ENCODE results near the gene NDFIP1. TPM values are rescaled to one million over a fixed set of nuclear protein-coding genes. Genes with fewer than 3 reads are reported as not detected.

NDFIP1 gene
- total RNA-seq, 4 donors from 2014 or later, result 37.1 to 63.5 (median 42.5) TPM

DNA sequence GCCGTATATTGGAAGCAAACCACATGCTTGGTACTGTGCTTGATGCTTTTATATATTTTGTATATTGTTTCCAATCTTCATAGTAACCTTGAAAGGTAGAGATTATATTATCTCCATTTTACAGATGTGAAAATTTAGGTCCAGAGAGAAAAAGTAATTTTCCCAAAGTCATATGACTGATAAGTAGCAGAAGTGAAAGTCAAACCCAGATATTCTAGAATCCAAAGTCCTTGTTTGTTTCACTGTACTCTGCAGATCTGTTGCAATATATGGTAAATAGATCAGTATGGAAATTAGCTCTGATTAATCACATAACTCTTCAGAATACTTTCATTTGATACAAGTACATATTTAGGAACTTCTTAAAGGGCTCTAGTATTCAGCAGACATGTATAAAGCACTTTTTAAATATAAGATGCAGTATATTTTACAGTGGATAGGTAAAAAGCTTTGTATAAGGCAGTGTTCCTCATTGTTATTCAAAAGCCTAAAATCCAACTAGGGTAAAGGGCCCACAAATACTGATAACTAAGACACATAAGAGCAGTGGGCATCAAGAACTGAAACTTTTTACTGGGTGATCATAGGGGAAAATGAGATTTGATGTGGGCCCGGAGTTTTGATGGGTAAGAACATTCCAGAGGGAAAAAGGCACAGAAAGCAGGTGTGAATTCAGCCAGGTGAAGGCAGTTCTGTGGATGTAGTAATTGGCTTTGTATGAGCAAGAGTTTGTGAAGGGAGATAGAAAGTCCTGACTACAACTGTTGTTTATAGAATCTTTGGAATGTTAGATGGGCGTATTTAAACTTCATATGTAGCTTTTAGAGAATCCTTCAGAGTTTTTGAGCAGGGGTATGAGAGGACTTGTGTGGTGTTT is 25.0 kb downstream of the NDFIP1 start:
- in situ Hi-C loops (cut with MboI; ENCODE audit: low sequenced_read_pairs in 4 of 4), result loop anchor here (25.0 kb wide), 1 partner anchor 446 kb away; the partner anchor contains the start of gene ARAP3 (in 4 of the 4)
- peaks cover 4 to 30% of the 10 kb centered on the region in 2 donors for H3K36me3 ChIP-seq
- no peak overlapping the region for H3K27ac ChIP-seq
- no peak overlapping the region for H3K4me3 ChIP-seq
- intact Hi-C loops (cut with DNase I; ENCODE audit: low total_unique reads), result no loop called here
- H3K9me3 ChIP-seq, result no peaks in the 10 kb centered on the region
- H3K4me1 ChIP-seq, result peaks cover 7% of the 10 kb centered on the region in 2 donors
- ATAC-seq (no peak), DNase-seq (no peak)
- no peaks in the 10 kb centered on the region for H3K27me3 ChIP-seq
- no peak for TF ChIP-seq POLR2A (IDR thresholded peaks at IDR 0.05)
- TF ChIP-seq, protein P1, sequence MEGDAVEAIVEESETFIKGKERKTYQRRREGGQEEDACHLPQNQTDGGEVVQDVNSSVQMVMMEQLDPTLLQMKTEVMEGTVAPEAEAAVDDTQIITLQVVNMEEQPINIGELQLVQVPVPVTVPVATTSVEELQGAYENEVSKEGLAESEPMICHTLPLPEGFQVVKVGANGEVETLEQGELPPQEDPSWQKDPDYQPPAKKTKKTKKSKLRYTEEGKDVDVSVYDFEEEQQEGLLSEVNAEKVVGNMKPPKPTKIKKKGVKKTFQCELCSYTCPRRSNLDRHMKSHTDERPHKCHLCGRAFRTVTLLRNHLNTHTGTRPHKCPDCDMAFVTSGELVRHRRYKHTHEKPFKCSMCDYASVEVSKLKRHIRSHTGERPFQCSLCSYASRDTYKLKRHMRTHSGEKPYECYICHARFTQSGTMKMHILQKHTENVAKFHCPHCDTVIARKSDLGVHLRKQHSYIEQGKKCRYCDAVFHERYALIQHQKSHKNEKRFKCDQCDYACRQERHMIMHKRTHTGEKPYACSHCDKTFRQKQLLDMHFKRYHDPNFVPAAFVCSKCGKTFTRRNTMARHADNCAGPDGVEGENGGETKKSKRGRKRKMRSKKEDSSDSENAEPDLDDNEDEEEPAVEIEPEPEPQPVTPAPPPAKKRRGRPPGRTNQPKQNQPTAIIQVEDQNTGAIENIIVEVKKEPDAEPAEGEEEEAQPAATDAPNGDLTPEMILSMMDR (IDR thresholded peaks at IDR 0.05 in 4 of 5, conservative IDR thresholded peaks at IDR 0.05 in 1 of 5), result no peak

DNA sequence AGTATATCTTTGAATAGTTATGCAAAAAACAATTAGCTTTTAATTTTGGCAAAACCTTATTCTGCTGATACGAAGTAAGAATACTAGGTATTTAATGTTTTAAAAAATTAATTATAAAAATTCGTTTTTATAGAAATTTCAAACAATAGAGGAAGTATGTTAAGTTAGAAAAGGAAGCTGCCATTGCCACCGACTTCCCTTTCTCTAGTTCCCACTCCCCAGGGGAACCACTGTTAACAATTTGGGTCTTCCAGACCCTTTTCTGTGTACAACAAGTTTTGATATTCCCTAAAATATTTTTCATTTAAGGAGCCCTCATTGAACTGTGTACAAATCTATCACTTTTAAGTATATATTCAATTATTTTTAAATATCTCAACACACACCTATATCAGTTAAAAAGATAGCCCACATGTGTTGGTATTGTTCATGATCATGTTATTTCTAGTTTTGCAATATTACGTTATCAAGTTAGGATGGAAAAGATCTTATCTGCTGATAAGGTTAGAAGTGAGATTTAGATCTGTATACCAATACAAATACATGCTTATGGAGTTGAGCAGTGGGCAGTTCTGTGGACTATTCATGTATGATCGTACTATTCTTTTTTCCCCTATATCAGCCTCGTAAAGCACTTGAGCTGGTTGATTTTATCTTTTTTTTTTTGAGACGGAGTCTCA is 25.9 kb downstream of the NDFIP1 start:
- no peak for ATAC-seq
- intact Hi-C loops (cut with DNase I; ENCODE audit: low total_unique reads), result no loop called here
- H3K27ac ChIP-seq, result no peak overlapping the region
- in situ Hi-C loops (cut with MboI; ENCODE audit: low sequenced_read_pairs in 4 of 4), result loop anchor here (25.0 kb wide), 1 partner anchor 447 kb away; the partner anchor contains the start of gene ARAP3 (in 4 of the 4)
- no peaks in the 10 kb centered on the region for H3K9me3 ChIP-seq
- H3K4me1 ChIP-seq, result no peaks in the 10 kb centered on the region
- H3K4me3 ChIP-seq, result no peak overlapping the region
- H3K27me3 ChIP-seq, result no peaks in the 10 kb centered on the region
- no peak for DNase-seq
- TF ChIP-seq POLR2A (IDR thresholded peaks at IDR 0.05), result no peak
- TF ChIP-seq, protein P1 (IDR thresholded peaks at IDR 0.05 in 4 of 5, conservative IDR thresholded peaks at IDR 0.05 in 1 of 5), result no peak
- H3K36me3 ChIP-seq, result peaks cover 4 to 34% of the 10 kb centered on the region in 2 donors

DNA sequence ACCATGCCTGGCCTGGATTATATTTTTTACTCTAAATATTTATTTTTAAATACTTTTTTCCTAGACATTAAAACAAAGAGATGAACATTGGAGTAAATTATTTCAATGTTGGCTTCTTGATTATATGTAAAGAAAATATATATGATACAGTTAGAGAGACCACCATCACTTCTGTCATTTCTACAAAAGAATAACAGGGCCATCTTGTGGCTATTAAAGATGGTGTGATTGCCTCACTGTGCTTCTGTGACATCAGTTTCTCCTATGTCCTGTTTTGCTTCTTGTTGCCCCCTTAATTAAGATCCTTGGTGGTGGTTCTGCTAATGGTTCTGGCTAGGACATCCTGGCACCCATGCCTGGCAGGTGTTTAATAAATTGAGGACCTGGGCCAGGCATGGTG is 32.9 kb downstream of the NDFIP1 start:
- DNase-seq, result no peak
- H3K36me3 ChIP-seq, result peaks cover 4 to 45% of the 10 kb centered on the region in 2 donors
- TF ChIP-seq POLR2A (IDR thresholded peaks at IDR 0.05), result no peak
- TF ChIP-seq, protein P1 (IDR thresholded peaks at IDR 0.05 in 4 of 5, conservative IDR thresholded peaks at IDR 0.05 in 1 of 5), result no peak
- no peaks in the 10 kb centered on the region for H3K9me3 ChIP-seq
- H3K4me1 ChIP-seq, result no peaks in the 10 kb centered on the region
- intact Hi-C loops (cut with DNase I; ENCODE audit: low total_unique reads) (loop anchor here (5.0 to 10.0 kb wide), 3 partner anchors 34 to 447 kb away; partner anchors contain the start of genes GNPDA1 and NDFIP1), in situ Hi-C loops (cut with MboI; ENCODE audit: low sequenced_read_pairs in 4 of 4) (loop anchor here (5.0 to 25.0 kb wide), 3 partner anchors 139 to 454 kb away; partner anchors contain the start of gene ARAP3 (in 4 of the 4))
- H3K4me3 ChIP-seq, result no peak overlapping the region
- no peak overlapping the region for H3K27ac ChIP-seq
- ATAC-seq, result no peak
- no peaks in the 10 kb centered on the region for H3K27me3 ChIP-seq

DNA sequence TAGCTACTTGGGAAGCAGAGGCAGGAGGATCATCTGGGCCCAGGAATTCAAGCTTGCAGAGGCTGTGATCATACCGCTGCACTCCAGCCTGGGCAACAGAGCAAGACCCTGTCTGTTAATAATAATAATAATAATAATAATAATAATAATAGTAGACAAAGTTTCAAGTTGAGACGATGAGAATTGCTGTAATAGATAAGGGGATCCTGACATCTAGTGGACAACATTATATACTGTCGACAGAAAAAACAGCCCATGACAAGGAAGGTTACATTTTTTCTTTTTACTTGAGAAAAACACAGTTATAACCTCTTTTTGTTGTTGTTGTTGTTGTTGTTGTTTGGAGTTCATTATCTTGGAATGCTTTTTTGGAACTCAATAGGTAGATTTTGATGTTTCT is 35.3 kb downstream of the NDFIP1 start:
- no peak for TF ChIP-seq POLR2A (IDR thresholded peaks at IDR 0.05)
- TF ChIP-seq, protein P1 (IDR thresholded peaks at IDR 0.05 in 4 of 5, conservative IDR thresholded peaks at IDR 0.05 in 1 of 5), result peak; percentile 42 to 61 (median 47)
- Histone ChIP-seq H3K9me3 (no peaks in the 10 kb centered on the region), H3K4me3 (no peak overlapping the region), H3K4me1 (no peaks in the 10 kb centered on the region), H3K36me3 (peaks cover 0 to 39% of the 10 kb centered on the region in 2 donors), H3K27me3 (no peaks in the 10 kb centered on the region), H3K27ac (no peak overlapping the region)
- intact Hi-C loops (cut with DNase I; ENCODE audit: low total_unique reads), result loop anchor here (1.0 to 10.0 kb wide), 4 partner anchors 37 to 449 kb away; partner anchors contain the start of genes GNPDA1 and NDFIP1
- ATAC-seq, result peak in 1 of 2 donors; percentile 33
- DNase-seq, result no peak
- in situ Hi-C loops (cut with MboI; ENCODE audit: low sequenced_read_pairs in 4 of 4), result loop anchor here (5.0 to 25.0 kb wide), 3 partner anchors 142 to 457 kb away; partner anchors contain the start of gene ARAP3 (in 4 of the 4)
